Activated CD4-positive, alpha-beta T cell treated with anti-CD3 and anti-CD28 coated beads, Interleukin-2, amount 50 U/mL, for 1 hour (primary cell): ENCODE results near the gene POU2AF1.

Experiments used
- DNase-seq: peaks from one replicate; pipeline ENCODE4 v3.0.0-alpha.2; 2020

The POU2AF1 gene

DNA sequence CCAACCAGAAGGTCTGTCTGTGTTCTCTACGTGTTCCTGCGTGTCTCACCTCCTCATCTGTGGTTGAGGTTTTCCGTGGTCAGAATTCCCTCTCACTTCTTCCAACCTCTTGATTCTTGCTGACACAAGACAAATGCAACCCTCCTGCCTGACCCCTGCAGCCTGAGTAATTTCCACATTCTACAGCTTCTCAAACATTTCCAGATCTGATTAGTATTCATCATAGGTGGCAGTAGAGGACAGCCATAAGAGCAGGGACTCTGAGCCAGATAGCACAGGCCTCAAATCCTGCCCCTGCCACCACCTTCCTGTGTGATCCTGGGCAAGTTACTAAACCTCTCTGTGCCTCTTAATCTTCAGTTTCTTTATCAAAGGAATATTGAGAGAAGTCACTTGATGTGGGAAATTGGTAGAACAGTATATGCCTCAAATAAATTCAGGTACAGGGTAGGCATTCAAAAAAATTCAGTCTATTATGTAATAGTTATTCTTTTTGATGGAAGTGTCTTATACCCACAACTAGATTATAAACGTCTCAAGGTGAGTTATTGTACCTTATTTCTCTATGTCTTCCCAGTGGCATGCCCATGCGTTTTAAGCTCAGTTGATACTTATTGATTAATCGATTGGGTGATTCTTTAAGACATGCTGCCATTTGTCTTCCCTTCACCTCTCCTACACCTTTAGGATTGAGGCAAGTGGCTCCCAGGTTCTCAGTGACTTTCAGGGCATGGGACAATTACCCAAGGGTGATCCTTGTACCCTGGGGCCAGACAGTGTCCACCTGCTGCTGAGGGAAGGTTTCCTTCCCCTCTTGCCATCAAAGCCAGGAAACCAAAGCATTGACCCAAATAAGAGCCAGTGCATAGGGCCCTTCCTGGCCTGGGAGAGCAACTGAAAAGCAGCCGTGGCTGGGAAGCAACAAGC, 19.6 kb downstream of the POU2AF1 start:
- DNase-seq = no peak

DNA sequence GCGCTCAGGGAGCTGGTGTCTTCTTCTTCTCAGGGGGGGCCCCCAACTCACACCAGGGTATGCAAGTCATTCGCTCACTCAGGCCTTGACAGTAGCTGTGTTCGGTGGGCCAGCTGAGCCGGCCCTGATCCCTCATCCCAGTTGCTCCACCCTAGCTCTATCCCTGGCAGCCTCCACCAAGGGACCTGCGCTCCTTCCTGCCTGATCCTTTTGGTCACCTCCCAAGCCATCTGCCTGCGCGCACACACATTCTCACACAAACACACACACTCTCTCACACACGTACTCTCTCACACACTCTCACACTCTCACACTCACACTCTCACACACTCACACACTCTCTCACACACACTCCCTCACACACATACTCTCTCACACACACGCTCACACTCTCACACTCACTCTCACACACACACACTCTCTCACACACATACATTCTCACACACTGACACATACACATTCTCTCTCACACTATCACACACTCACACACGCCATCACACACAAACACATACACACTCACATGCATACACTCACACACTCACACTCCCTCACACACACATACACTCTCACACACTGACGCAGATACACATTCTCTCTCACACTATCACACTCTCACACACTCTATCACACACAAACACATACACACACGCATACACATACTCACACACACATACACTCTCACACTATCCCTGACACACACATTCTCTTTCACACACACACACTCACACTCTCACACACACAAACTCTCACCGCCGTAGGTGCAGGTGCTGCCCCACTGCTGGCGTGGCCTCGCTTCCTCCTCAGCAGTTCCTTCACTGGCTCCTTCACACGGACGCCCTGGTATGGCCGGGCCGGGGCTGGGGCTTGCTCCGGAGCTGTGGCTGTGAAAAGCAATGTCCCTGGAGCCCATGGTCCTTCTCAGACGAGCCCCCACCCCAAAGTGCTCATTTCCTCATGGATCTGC, 20.8 kb downstream of the POU2AF1 start:
- DNase-seq = no peak

DNA sequence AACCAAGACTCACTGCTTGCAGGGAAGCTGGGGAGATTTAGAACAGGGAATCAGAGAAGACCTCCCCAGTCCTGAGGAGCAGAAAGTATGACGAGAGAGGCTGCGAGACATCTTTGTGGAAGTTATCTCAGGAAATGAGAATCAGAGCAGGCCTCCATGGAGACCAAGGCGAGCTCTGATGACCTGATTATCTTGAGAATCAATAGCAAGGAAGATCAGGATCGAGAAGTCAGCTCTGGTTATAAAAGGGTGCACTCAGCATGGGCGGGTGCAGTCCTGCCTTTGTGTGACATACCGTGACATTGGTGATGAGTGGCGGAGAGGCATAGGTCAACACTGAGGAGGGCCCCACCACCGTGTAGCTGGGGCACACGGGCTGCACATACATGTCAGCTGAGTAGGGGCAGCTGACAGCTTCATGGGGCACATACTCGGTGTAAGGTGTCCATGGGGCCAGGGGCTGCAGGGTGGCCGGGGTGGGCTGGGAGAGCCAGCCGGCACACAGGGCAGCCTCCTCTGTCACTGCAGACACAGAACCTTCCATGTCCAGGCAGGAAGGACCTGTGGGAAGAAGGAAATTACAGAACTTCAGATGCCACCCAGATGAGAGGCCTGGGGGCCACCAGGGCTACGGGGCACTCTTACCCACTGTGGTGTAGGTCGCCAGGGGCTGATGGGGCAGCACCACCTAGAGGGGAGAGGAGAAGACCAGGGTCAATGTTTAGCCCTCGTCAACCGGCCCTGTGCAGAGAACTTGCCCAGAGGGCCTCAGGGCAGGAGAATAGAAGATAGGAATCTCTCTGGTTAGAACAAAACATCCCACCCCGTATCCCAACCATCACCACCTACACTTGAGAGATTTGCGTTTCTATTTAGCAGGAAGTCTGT, 21.7 kb downstream of the POU2AF1 start:
- no peak for DNase-seq

DNA sequence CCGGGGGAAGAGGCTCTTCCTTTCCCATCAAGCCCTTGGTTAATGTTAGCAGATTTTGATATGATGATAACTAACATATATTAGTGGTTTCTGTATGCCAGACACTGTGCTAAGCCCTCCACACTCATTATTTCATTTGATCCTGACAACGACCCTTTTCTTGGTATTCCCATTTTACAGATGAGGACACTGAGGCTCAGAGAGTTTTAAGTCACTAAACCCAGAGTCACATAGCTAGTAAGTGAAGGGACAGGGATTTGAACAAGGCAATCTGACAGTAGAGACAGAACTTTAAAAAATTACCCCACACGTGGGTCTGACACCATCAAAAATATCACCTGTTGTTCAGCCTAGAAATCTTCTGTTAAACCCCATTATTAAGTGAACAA, 22.4 kb downstream of the POU2AF1 start:
- DNase-seq = no peak

DNA sequence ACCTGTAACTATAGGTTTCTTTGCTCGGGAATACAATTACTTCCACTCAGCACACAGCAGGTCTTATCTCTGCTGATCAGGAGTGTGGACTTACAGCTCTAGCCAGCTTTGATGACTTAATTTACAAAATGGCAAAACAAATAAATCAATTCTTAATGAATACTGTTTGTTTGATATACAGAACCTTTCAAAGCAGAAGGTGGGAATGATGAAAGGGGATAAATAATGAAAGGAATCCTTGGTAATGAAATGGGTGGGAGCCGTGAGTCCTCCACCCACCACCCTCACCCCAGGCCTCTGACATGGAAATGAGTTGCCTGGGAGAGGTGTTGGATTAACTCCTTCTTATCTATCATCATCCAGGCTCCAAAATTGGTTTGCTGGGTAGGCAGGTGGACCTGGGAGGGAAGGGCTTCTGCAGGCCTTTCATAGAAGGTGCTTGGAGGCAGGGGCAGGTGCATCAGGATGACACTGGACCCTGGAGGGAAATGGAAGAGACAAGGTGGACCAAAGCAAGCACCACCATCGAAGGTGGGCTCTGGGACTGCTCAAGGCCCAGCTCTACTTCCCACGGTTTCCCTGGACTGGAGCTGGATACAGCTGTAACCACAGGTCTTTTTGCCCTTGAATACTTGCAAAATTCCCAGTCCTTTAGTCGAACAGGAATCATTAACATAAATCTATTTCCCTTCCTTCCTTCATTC, 23.0 kb downstream of the POU2AF1 start:
- no peak for DNase-seq

DNA sequence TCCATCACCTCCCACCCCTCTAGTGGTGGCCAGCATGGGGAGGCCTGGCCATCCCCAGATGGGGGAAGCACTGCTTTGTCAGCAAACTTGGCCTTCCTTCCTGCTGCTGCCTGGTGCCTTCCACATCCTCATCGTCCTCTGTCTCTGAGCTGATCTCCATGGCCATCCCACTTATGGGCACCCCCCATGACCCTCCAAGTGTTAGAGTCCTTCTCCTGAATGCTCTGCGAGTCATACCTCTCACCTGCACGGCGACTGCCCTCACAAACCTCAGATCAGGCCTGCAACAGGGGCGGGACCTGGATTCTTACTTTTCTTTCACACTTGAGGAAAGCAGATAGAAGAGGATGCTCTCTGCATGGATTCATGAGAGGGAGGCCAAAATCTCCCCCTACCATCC, 24.0 kb downstream of the POU2AF1 start:
- DNase-seq = no peak

DNA sequence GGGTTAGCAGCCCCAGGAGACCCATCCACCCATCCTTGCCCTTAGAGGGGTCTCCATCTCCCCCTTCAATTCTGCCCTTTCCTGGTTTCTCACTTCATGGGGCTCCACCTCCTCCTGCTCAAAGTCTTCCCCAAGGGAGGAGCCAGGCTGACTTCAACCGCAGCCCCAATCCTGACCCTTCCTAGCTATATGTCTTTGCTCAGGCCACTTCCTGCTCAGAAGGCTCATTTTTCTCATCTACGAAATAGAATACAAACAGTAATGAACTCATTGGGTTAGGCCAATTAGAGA, 24.5 kb downstream of the POU2AF1 start:
- no peak for DNase-seq

DNA sequence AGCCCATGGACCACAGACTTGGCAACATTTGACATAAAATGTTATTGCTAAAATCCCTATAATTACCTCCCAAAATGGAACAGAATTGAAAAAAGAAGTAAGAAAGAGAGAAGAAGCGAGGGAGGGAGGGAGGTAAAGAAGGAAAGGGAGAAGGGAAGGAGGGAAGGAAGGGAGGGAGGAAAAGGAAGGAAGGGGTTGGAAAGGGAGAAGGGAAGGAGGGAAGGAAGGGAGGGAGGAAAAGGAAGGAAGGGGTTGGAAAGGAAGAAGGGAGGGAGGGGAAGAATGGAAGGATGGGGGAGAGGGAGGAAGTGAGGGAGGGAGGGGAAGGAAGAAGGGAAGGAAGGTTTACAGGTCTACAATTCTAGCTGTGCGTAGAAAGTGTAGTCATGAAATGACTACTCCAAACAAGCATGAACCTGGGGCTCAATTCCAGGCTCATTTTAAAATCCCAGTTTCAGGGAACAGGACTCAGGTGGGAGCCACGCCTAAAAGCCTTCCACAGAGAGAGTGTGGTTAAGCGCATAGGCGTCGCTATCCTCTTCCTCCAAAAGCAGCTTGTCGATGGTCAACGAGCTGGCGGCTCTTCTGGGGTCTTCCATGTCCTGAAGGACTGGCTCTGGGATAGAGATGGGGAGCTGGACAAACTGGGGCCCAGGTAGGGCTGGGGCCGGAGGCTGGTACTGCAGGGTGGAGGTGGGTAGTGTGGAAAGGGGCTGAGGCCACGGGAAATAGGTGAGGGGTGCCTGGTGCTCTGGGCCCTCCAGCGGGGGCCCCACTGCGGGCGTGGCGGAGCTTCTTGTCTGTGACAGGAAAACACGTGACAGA, 25.1 kb downstream of the POU2AF1 start:
- no peak for DNase-seq

DNA sequence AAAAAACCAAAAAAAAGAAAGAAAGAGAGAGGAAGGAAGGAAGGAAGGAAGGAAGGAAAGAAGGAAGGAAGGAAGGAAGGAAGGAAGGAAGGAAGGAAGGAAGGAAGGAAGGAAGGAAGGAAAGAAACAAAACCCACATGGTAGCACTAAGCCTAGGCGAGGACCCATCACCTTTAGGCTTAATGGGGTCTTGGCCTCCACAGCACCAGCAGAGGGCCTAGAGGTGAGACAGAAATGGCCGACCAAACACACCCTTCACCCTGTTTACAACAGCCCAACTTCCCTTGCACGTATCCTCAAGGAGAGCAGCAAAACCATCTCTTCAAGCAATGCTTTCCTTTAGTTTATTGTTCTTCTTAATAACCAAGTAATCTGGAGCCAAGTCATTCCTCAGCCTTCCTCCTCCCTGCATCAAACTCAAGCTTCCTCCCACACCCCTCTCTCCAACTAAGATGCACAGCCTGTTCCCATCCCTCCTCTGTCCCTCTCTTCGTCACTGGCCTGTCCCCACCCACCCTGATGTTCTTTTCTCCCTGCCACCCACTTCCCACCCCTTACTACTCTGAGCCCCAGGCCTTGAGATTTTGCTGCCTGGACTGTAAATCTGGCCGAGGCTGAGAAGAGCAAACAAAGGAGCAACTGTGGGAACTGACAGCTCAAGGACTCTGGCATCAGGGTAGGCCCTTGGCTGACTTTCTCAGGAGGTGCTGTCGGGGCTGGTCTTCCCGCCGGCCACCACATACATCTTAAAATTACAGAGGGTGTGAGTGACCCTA, 26.0 kb downstream of the POU2AF1 start:
- no peak for DNase-seq

DNA sequence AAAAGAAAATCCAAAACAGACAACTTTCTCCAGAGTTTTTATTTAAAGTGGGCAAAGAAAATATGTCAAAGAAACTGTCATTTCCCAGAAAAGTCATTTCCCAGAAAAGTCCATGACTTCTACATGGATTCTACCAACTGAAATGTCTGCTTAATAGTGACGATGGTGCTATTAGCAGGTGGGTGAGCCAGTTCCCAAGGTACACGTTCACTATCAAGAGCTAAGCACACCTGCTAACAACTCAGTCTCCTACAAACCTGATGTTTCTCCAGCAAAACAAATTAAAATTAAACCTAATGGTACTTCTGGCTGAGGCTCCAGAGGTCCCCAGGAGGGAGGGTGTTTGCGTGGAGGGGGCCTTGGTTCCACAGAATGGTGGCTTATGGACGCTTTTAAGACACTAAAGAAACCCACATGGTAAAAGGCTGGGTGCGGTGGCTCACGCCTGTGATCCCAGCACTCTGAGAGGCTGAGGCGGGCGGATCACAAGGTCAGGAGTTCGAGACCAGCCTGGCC, 26.8 kb downstream of the POU2AF1 start:
- DNase-seq = no peak

DNA sequence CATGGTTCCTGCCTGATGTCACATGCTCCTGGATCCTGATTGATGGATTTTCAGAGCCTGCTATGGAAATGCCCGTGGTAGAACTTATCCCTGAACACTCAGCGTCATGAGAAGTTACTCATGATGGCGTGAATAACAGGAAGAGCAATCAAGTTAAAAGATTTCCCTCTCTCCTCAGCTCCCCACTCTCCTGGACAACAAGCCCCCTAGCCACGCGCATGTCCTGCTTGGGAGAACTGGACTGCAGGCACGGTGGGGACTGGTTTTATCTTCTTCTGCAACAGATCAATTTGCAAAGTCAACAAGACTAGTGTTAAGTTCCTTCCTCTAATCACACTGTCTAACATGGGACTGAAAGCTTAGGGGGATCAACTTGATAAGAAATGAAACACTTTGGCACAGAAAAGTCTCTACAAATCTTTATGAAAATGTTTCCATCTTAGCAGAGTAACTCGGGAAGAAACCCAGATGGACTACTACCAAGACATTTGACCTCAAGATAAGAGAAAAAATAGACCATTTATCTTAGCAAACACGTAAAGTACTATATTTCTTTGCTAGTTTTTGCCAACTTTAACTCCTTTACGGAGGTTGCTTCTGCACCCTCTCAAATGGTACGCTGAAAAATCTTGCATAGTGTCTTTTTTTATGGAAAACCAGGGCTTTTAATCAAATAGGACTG, 27.6 kb downstream of the POU2AF1 start:
- DNase-seq = no peak

DNA sequence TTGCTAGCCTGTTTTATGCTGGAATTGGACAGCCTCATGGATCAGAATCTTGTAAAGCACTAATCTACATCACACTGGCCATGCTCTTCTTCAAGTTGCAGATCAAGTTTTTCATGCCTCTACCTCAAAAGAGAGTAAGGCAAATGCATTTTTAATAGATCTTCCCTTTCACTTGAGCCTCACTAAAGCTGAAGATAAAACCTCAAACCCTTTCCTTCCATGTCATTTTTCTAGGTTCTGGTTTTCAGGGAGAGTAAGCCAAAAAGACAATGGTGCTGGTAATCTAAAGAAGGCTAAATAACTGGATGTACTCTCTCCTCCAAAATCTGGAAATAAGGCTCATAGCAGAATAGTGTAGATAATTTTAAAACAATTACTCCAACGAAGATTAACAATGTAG, 28.3 kb downstream of the POU2AF1 start:
- no peak for DNase-seq

DNA sequence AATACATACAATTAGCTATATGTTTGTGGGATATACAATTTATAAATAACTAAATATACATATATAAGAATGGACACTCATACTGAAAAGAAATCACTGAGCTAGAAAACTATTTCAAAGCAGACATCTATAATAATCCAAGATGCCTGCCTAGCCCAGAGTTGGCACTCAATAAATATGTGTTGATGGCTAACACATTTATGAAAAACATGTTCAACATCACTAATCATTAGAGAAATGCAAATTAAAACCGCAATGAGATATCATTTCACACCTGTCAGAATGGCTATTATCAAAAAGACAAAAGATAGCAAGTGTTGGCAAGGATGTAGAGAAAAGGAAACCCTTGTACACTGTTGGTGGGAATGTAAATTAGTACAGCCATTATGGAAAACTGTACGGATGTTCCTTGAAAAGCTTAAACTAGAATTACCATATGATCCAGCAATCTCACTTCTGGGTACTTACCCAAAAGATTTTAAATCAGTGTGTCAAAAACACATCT, 29.8 kb downstream of the POU2AF1 start:
- DNase-seq = no peak

DNA sequence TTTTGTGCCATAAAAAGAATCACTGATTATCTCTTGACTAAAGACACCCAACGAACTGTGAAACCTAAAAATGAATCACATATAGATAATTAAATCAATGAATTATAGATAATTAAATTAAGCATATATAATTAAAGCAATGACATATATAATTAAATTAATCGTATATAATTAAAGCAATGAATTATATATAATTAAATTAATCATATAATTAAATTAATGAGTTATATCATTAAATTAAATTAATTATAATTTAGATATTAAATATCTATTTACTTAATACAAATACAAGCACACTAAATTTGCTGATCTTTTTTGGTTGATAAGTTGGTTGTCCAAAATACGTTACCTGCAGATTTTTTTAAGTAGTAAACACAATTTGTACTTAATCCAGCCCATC, 30.9 kb downstream of the POU2AF1 start:
- no peak for DNase-seq

DNA sequence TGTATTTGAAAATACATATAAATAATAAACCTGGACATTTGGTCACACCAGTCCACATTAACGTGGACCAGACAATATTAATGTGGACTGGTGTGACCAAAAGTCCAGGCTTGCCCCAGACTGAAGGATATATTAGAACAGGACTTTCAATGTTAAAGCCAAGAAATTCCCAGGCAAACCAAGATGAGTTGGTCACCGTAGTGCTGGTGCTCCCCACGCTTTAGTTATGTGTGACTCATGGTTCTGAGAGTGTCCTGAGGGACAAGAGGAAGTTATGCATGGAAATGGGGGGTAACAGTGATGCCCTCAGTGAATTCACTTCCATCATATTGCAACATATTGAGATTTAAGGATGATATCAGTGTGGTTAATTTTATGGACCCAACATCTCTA, 31.4 kb downstream of the POU2AF1 start:
- DNase-seq = no peak

DNA sequence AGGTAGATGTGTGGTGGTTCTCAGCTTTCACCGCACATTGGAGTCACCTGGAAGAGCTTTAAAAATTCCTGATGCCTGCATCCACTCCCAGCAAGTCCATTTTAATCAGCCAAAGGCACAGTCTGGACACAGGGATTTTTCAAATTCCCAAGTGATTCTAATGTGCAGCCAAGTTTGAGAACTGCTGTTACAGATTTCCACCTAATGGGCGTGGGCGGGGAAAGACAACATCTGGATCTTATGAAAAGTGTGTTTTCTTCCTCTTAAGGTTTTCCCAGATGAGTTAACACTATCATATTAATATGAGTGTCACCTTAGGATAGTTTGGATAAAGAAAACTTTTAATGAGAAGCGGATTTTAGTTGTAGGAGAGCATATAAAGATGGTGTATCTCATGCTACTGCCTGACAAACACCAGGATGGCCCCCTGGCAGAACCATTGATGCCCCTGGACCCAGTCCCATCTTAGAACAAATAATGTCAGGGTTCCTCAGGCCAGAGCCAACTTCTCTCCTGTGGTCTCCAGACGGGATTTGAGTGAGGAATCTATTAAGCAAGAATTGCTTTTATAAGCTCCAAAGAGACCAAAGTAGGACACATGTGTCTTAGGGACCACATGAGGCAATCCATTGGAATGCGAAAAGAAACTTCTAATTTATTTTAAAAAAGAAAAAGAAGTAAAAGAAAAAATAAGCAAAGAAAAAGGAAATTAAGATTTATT, 31.9 kb downstream of the POU2AF1 start:
- DNase-seq = no peak

DNA sequence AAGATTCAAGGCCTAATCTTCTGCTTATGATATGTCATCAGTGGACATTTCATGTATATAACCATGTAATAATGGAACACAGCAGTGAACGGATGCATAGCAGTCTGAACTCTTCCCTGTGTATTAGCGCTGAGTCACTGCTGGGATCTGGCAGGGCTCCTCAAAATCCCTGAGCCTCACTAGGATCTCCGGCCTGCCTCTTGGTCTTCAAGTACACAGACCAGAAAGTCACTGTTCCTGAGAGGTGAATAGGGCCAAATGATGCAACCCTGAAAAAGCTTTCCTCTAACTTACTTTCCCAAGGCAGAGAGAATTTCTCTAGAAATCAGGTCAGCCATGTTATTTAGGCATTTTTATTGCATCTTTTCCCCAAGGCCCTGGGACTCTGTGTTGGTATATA, 35.0 kb downstream of the POU2AF1 start:
- no peak for DNase-seq

DNA sequence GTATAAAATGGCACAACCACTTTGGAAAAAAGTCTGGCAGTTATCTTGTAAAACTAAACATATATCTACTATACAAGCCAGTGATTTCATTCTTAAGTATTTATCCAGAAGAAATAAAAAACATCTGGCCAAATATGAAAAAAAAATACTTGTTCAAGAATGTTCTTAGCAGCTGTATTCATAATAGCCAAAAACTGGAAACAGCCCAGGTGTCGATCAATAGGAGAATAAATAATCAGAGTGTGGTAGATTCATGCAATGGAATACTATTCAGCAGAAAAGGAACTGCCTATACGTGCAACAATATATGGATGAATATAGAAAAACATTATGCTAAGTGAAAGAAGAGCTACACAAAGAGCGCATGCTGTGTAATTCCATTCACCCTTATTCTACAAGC, 36.7 kb downstream of the POU2AF1 start:
- DNase-seq = no peak
